RWPE2 (cell line): ENCODE data around the gene PTS.
A peak's percentile ranks its signal among the peaks of the same experiment; 100 is the strongest.

Experiments
- ATAC-seq: fragments of 200-7000 bp; cut with Tn5 transposase; 3 replicates; pipeline ENCODE4 v1.9.1; 2021; ENCODE audit warnings: low read depth
- DNase-seq: peaks from one replicate; pipeline ENCODE4 v3.0.0-alpha.2; 2020; ENCODE audit warnings: low spot score
- H3K27ac ChIP-seq: fragments of 450-650 bp; 2 replicates; pipeline ENCODE4 v1.5.1; 2017; ENCODE audit warnings: mild to moderate bottlenecking; ENCODE audit not compliant: poor library complexity, severe bottlenecking
- H3K27me3 ChIP-seq: fragments of 250-450 bp; sonication (Bioruptor Pico); 2 replicates; pipeline ENCODE4 v1.5.1; 2021; ENCODE audit warnings: mild to moderate bottlenecking, moderate library complexity; ENCODE audit not compliant: insufficient read depth, poor library complexity, severe bottlenecking
- H3K36me3 ChIP-seq: fragments of 250-450 bp; sonication (Bioruptor Pico); 2 replicates; pipeline ENCODE4 v1.5.1; 2020; ENCODE audit warnings: low read depth, mild to moderate bottlenecking, moderate library complexity
- H3K4me1 ChIP-seq: fragments of 250-450 bp; sonication (Bioruptor Pico); 2 replicates; pipeline ENCODE4 v1.5.1; 2021; ENCODE audit warnings: mild to moderate bottlenecking, moderate library complexity; ENCODE audit not compliant: insufficient read depth, poor library complexity, severe bottlenecking
- H3K4me3 ChIP-seq: fragments of 250-450 bp; sonication (Bioruptor Pico); 2 replicates; pipeline ENCODE4 v1.5.1; 2021; ENCODE audit warnings: mild to moderate bottlenecking, moderate library complexity; ENCODE audit not compliant: severe bottlenecking
- H3K9me3 ChIP-seq: fragments of 250-450 bp; sonication (Bioruptor Pico); 2 replicates; pipeline ENCODE4 v1.5.1; 2021; ENCODE audit warnings: mild to moderate bottlenecking, moderate library complexity; ENCODE audit not compliant: severe bottlenecking
- TF ChIP-seq, protein P1 (sequence below): fragments of 450-650 bp; IDR thresholded peaks from one replicate; pipeline ENCODE4 v1.5.1; 2017; ENCODE audit warnings: mild to moderate bottlenecking, moderate library complexity; ENCODE audit not compliant: poor library complexity, severe bottlenecking

Gene PTS

DNA sequence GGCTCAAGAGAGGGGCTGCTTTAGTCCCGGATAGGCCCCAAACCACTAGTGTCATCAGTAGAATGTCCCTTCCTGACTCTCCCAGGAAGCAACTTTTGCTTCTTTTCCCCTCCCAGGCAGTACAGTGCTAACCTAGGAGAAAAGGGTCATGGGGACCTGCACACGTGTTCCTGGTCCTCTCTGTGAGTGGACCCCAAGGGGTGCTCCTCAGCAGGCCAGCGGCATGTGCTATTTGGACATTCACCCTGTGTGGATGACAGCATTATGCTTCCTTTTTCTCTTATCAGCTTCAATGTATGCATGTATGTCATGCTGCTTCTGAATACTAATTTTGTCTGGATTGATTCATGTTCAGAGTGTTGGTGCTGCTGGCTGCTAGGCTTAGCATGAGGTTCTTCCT lies 52.6 kb downstream of the PTS start:
- H3K4me1 ChIP-seq = no peaks in the 10 kb centered on the region
- ATAC-seq = no peak
- TF ChIP-seq, protein P1, sequence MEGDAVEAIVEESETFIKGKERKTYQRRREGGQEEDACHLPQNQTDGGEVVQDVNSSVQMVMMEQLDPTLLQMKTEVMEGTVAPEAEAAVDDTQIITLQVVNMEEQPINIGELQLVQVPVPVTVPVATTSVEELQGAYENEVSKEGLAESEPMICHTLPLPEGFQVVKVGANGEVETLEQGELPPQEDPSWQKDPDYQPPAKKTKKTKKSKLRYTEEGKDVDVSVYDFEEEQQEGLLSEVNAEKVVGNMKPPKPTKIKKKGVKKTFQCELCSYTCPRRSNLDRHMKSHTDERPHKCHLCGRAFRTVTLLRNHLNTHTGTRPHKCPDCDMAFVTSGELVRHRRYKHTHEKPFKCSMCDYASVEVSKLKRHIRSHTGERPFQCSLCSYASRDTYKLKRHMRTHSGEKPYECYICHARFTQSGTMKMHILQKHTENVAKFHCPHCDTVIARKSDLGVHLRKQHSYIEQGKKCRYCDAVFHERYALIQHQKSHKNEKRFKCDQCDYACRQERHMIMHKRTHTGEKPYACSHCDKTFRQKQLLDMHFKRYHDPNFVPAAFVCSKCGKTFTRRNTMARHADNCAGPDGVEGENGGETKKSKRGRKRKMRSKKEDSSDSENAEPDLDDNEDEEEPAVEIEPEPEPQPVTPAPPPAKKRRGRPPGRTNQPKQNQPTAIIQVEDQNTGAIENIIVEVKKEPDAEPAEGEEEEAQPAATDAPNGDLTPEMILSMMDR = no peak
- H3K36me3 ChIP-seq = no peaks in the 10 kb centered on the region
- H3K4me3 ChIP-seq = no peak overlapping the region
- H3K27ac ChIP-seq = no peak overlapping the region
- no peaks in the 10 kb centered on the region for H3K9me3 ChIP-seq
- H3K27me3 ChIP-seq = no peaks in the 10 kb centered on the region
- no peak for DNase-seq

DNA sequence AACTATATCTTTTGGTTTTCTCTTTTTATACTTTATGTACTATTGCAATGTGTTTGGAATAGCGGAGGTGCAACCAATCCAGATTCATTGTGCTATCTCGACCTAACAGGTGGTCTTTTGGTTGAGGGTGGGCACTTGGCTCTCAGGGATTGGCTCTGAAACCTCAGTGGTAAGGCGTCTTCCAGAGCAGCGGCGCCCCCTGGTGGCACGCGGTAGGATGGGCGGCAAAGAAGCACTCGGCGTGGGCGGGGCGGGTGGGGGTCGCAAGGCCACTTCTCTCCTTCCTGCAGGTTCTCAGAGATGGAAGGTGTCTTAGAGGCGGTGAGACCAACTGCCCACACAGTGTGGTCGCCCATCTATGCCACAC lies 53.7 kb downstream of the PTS start:
- DNase-seq = no peak

DNA sequence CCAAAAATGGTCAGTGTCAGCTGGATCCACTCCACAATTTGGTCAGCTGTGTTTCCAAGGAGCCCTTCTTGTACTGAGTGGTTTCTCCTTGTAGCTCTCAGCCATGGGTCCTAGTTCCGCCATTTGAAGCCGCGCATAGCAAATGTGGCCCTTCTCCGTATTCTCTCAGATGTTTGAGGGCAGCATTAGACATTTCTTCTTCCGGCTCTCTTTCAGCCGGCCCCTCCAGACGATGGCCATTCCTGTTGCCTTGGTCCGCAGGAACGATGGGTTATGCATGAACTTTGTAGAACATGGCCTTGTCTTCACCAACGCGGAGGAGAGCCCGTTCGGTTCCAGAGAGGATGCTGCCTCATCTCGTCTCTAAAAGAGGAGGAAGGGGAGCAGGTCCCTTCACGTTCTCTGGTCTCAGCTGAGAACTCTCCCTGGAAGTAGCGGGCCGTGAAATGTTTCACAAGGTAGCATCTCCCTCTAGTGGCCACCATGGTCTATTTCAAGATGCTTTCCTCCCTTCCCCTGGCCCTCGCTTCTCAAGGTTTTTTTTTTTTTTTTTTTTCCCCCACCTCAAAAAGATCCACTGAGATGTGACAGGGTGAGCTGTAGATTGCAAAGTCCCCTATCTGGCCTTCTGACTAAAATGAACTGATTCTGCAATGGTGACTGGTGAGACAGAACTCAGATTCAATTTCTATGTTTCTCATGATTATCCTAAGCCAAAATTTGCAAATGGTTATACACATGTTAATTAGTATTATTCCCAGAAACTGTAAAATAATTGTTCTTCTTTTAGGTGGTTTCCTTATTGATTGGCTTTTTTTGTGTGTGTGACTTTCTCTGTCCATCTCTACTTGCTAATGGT lies 54.3 kb downstream of the PTS start:
- H3K9me3 ChIP-seq = no peaks in the 10 kb centered on the region
- H3K4me3 ChIP-seq = peak overlapping the region; percentile 12
- H3K27ac ChIP-seq = no peak overlapping the region
- H3K4me1 ChIP-seq = no peaks in the 10 kb centered on the region
- no peaks in the 10 kb centered on the region for H3K27me3 ChIP-seq
- DNase-seq (no peak), ATAC-seq (peak; percentile 75)
- TF ChIP-seq, protein P1 = peak; percentile 82
- H3K36me3 ChIP-seq = no peaks in the 10 kb centered on the region

More for the DNA sequence above, 53.7 kb downstream of the PTS start:
- peak; percentile 65 for ATAC-seq
- no peaks in the 10 kb centered on the region for H3K36me3 ChIP-seq
- H3K4me1 ChIP-seq = no peaks in the 10 kb centered on the region
- no peaks in the 10 kb centered on the region for H3K27me3 ChIP-seq
- H3K27ac ChIP-seq = no peak overlapping the region
- peak overlapping the region; percentile 12 for H3K4me3 ChIP-seq
- TF ChIP-seq, protein P1 = peak; percentile 87
- H3K9me3 ChIP-seq = no peaks in the 10 kb centered on the region

DNA sequence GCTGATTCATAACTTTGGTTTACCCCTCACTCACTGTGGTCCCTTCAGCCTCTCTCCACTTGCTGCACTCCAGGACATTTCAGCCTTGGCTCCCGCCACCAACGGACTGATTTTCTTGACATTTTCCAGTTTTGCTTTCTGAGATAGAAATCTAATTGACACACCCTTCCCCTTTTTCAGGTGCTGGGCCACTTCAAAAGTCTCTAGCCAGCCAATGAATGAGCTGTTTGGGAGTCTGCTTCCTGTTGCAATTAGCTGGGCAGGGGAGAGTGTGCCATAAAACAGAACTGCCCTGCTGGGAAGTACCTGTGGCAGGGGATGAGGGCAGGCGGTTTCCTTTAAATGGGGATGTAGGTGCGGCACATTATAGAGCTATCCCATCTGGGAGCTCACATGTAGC lies 55.5 kb downstream of the PTS start:
- Histone ChIP-seq H3K4me1 (no peaks in the 10 kb centered on the region), H3K27me3 (no peaks in the 10 kb centered on the region), H3K9me3 (no peaks in the 10 kb centered on the region), H3K36me3 (no peaks in the 10 kb centered on the region), H3K27ac (no peak overlapping the region), H3K4me3 (no peak overlapping the region)
- ATAC-seq (no peak), DNase-seq (no peak)
- TF ChIP-seq, protein P1 = no peak
